GM18873 (cell line): ENCODE results near the gene PAXX.
"Not testable (repeated sequence)": the region's sequence is repeated elsewhere in the genome, so short reads cannot be mapped to it uniquely, and the experiment has no call there.

Source experiments
- ATAC-seq: cut with Tn5 transposase; IDR thresholded peaks from one replicate; pipeline ENCODE4 v1.9.1; 2021; ENCODE audit warnings: mild to moderate bottlenecking, moderate library complexity, moderate number of reproducible peaks; ENCODE audit not compliant: unreplicated experiment, low FRiP score

PAXX gene

GRCh38 chr9:136997830-136998234 is 5.6 kb downstream of the PAXX start:
- no peak for ATAC-seq

- ATAC-seq: peak; percentile 64
Measured at GRCh38 chr9:137000177-137000930, 8.1 kb downstream of the PAXX start.

- no peak for ATAC-seq
Measured at GRCh38 chr9:137001857-137002645, 9.8 kb downstream of the PAXX start.

GRCh38 chr9:137002646-137003041 is 10.4 kb downstream of the PAXX start:
- no peak for ATAC-seq

GRCh38 chr9:137004285-137004684 is 12.1 kb downstream of the PAXX start:
- ATAC-seq: not testable (repeated sequence)

GRCh38 chr9:137006116-137007003 is 14.1 kb downstream of the PAXX start:
- ATAC-seq: no peak

GRCh38 chr9:137007108-137007815 is 15.0 kb downstream of the PAXX start:
- no peak for ATAC-seq

GRCh38 chr9:137007816-137008270 is 15.6 kb downstream of the PAXX start:
- ATAC-seq: no peak

GRCh38 chr9:137008312-137008711 is 16.1 kb downstream of the PAXX start:
- ATAC-seq: no peak

- no peak for ATAC-seq
Measured at GRCh38 chr9:137009217-137009616, 17.0 kb downstream of the PAXX start.

- ATAC-seq: no peak
Measured at GRCh38 chr9:137009938-137010732, 17.9 kb downstream of the PAXX start.

- ATAC-seq: no peak
Measured at GRCh38 chr9:137011156-137011555, 18.9 kb downstream of the PAXX start.

- no peak for ATAC-seq
Measured at GRCh38 chr9:137011907-137012675, 19.9 kb downstream of the PAXX start.

- no peak for ATAC-seq
Measured at GRCh38 chr9:137012694-137013570, 20.7 kb downstream of the PAXX start.

GRCh38 chr9:137013571-137013940 is 21.3 kb downstream of the PAXX start:
- no peak for ATAC-seq

- ATAC-seq: no peak
Measured at GRCh38 chr9:137014166-137014565, 21.9 kb downstream of the PAXX start.

GRCh38 chr9:137014776-137015539 is 22.7 kb downstream of the PAXX start:
- no peak for ATAC-seq
